ENCODE data around the gene ARHGEF16.

The ARHGEF16 gene

DNA sequence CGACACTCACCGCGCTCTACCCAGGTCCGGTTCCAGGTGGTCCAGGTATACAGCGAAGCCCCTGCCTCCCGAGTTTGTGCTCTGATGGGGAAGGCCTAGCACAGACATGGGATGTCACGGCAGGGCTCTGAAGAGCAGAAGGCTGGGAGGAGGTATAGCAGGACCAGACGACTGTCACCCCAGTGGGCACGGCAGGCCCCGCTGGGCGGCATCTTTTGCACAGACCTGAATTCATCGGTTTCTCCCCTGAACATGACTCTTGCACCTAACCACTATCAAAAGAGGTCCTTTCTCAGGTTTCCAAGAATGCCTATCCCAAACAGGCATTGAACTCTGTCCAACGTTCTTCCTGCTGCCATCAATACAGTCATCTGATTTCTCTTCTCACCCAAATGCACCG lies 30.6 kb downstream of the ARHGEF16 start (continued):
- TF ChIP-seq ZXDB (tag by site-specific recombination; IDR thresholded peaks at IDR 0.05) (no peak), ZFHX2 (tag by site-specific recombination; conservative IDR thresholded peaks at IDR 0.05) (no peak)

DNA sequence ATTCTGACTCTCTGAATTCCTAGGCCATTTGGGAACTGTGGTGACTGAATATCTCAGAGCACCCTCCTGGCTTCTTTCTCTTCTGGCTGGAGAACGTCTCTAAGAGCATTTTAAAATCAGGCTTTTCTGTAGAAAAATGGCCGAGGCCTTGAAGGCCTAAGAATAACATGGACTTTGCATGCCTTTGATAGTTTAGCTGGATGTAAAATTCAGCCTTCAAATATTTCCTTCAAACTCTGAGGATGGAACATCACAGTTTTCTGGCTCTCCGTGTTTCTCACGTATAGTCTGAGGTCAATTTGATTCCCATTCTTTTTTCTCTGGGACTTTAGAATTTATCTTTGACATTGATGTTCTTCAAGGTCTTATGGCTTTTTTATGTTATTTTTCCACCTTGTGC lies 34.0 kb downstream of the ARHGEF16 start:
- POLR2A ChIA-PET = no interaction called here
- CTCF ChIA-PET = interaction anchor here (0.7 to 2.3 kb wide), 3 partner anchors 35 to 133 kb away, joined by 6 to 24 read pairs (median 6); no protein-coding TSS in a partner anchor
- H3K4me3 ChIP-seq (ENCODE audit: low read depth, low read length) = no peak overlapping the region

DNA sequence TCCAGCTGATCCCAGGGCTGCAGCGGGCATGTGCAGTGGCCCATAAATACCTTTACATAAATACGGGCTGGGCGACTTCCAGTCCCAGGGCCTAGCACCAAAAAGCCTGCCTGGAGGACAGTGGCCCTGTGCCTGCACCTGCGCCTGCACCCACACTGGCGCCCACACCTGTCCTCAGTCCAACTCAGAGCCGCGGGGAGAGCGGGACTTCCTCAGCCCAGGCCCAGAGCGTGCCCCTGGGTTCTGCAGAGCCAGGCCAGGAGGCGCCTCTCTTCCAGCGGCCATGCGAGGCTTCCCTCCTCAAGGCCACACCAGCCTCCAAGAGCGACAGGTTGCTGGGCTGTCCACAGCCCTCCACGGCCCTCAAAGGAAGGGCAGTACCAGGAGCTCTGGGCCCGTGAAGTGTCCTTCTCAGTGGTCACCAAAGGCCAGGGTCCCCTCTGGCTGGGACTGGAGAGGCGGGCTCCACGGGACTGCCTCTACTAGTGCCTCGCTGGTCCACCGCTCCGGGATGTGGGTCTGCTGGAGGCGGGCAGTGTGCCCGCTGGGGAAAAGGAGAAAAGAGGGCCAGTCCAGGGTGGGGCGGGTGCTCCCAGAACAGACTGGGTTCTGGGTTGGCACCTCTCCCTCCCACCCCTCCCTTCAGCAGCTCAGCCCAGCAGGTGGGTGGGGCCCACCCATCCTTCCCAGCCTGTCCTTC lies 35.7 kb downstream of the ARHGEF16 start:
- Histone ChIP-seq H3K27ac (ENCODE audit: extremely low read depth, low read depth, low read length) (no peak overlapping the region), H3K4me1 (ENCODE audit: control insufficient read depth, insufficient read depth, low read length) (no peaks in the 10 kb centered on the region), H3K4me3 (ENCODE audit: low read depth, low read length) (no peak overlapping the region), H3K9me3 (ENCODE audit: control insufficient read depth, insufficient read depth, low read depth, low read length) (no peaks in the 10 kb centered on the region), H3K36me3 (ENCODE audit: control insufficient read depth in 2 of 2, insufficient read depth in 1 of 2, low read length in 2 of 2) (no peaks in the 10 kb centered on the region)
- TF ChIP-seq SCRT1 (tag by site-specific recombination; IDR thresholded peaks at IDR 0.05; ENCODE audit: borderline replicate concordance) = peak; percentile 45; the same call in 1 of the 2 replicates
- no peak for TF ChIP-seq MYNN (tag by site-specific recombination; IDR thresholded peaks at IDR 0.05; ENCODE audit: borderline replicate concordance)
- TF ChIP-seq SCRT2 (tag by site-specific recombination; IDR thresholded peaks at IDR 0.05) = peak; percentile 80
- TF ChIP-seq ZNF580 (tag by site-specific recombination; IDR thresholded peaks at IDR 0.05) = no peak
- CTCF ChIA-PET = interaction anchor here (0.5 to 2.1 kb wide), 16 partner anchors 8 to 772 kb away, joined by 3 to 32 read pairs (median 6); no protein-coding TSS in a partner anchor
- POLR2A ChIA-PET = interaction anchor here (1.2 kb wide), 1 partner anchor 129 kb away, joined by 6 read pairs; no protein-coding TSS in a partner anchor

More for the DNA sequence above, 34.0 kb downstream of the ARHGEF16 start:
- Histone ChIP-seq H3K36me3 (ENCODE audit: control insufficient read depth in 2 of 2, insufficient read depth in 1 of 2, low read length in 2 of 2) (no peaks in the 10 kb centered on the region), H3K9me3 (ENCODE audit: control insufficient read depth, insufficient read depth, low read depth, low read length) (no peaks in the 10 kb centered on the region), H3K27ac (ENCODE audit: extremely low read depth, low read depth, low read length) (no peak overlapping the region), H3K4me1 (ENCODE audit: control insufficient read depth, insufficient read depth, low read length) (no peaks in the 10 kb centered on the region)
- TF ChIP-seq SETDB1 (IDR thresholded peaks at IDR 0.05; ENCODE audit: insufficient read length, low read length) = peak; percentile 36
- TF ChIP-seq, protein P1, sequence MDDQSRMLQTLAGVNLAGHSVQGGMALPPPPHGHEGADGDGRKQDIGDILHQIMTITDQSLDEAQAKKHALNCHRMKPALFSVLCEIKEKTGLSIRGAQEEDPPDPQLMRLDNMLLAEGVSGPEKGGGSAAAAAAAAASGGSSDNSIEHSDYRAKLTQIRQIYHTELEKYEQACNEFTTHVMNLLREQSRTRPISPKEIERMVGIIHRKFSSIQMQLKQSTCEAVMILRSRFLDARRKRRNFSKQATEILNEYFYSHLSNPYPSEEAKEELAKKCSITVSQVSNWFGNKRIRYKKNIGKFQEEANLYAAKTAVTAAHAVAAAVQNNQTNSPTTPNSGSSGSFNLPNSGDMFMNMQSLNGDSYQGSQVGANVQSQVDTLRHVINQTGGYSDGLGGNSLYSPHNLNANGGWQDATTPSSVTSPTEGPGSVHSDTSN (CRISPR knock-in tag; IDR thresholded peaks at IDR 0.05) = no peak

- Histone ChIP-seq H3K27ac (ENCODE audit: extremely low read depth, low read depth, low read length) (no peak overlapping the region), H3K4me1 (ENCODE audit: control insufficient read depth, insufficient read depth, low read length) (no peaks in the 10 kb centered on the region), H3K9me3 (ENCODE audit: control insufficient read depth, insufficient read depth, low read depth, low read length) (no peaks in the 10 kb centered on the region), H3K4me3 (ENCODE audit: low read depth, low read length) (0 out of 2 replicates have a peak overlapping the region, but pooled peaks have one; percentile 9), H3K36me3 (ENCODE audit: control insufficient read depth in 2 of 2, insufficient read depth in 1 of 2, low read length in 2 of 2) (no peaks in the 10 kb centered on the region)
- ChIA-PET POLR2A (interaction anchor here (0.7 to 1.2 kb wide), 3 partner anchors 45 to 130 kb away, joined by 3 to 6 read pairs (median 3); no protein-coding TSS in a partner anchor), CTCF (interaction anchor here (0.6 to 2.1 kb wide), 33 partner anchors 9 to 233 kb away, joined by 3 to 32 read pairs (median 4); no protein-coding TSS in a partner anchor)
- TF ChIP-seq KLF10 (tag by site-specific recombination; IDR thresholded peaks at IDR 0.05) = peak; percentile 24; the same call in 1 of the 2 replicates
- TF ChIP-seq REST (tag by site-specific recombination; IDR thresholded peaks at IDR 0.05) = no peak
- no peak for TF ChIP-seq ZNF433 (tag by site-specific recombination; IDR thresholded peaks at IDR 0.05; ENCODE audit: low read depth)
- TF ChIP-seq, protein P2, sequence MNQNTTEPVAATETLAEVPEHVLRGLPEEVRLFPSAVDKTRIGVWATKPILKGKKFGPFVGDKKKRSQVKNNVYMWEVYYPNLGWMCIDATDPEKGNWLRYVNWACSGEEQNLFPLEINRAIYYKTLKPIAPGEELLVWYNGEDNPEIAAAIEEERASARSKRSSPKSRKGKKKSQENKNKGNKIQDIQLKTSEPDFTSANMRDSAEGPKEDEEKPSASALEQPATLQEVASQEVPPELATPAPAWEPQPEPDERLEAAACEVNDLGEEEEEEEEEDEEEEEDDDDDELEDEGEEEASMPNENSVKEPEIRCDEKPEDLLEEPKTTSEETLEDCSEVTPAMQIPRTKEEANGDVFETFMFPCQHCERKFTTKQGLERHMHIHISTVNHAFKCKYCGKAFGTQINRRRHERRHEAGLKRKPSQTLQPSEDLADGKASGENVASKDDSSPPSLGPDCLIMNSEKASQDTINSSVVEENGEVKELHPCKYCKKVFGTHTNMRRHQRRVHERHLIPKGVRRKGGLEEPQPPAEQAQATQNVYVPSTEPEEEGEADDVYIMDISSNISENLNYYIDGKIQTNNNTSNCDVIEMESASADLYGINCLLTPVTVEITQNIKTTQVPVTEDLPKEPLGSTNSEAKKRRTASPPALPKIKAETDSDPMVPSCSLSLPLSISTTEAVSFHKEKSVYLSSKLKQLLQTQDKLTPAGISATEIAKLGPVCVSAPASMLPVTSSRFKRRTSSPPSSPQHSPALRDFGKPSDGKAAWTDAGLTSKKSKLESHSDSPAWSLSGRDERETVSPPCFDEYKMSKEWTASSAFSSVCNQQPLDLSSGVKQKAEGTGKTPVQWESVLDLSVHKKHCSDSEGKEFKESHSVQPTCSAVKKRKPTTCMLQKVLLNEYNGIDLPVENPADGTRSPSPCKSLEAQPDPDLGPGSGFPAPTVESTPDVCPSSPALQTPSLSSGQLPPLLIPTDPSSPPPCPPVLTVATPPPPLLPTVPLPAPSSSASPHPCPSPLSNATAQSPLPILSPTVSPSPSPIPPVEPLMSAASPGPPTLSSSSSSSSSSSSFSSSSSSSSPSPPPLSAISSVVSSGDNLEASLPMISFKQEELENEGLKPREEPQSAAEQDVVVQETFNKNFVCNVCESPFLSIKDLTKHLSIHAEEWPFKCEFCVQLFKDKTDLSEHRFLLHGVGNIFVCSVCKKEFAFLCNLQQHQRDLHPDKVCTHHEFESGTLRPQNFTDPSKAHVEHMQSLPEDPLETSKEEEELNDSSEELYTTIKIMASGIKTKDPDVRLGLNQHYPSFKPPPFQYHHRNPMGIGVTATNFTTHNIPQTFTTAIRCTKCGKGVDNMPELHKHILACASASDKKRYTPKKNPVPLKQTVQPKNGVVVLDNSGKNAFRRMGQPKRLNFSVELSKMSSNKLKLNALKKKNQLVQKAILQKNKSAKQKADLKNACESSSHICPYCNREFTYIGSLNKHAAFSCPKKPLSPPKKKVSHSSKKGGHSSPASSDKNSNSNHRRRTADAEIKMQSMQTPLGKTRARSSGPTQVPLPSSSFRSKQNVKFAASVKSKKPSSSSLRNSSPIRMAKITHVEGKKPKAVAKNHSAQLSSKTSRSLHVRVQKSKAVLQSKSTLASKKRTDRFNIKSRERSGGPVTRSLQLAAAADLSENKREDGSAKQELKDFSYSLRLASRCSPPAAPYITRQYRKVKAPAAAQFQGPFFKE (tag by site-specific recombination; IDR thresholded peaks at IDR 0.05; ENCODE audit: borderline replicate concordance) = 0 out of 2 replicates have a peak, but pooled peaks have one; percentile 64
- no peak for TF ChIP-seq ZFP41 (tag by site-specific recombination; IDR thresholded peaks at IDR 0.05; ENCODE audit: borderline replicate concordance)
- 0 out of 2 replicates have a peak, but pooled peaks have one; percentile 9 for TF ChIP-seq ZNF121 (tag by site-specific recombination; IDR thresholded peaks at IDR 0.05)
Observed at GRCh38 chr1:3491291-3492246, 37.1 kb downstream of the ARHGEF16 start.
